GM19238 (cell line): Measurements from ENCODE around the gene SEZ6.
A peak's percentile ranks its signal among the peaks of the same experiment; 100 is the strongest.

Experiments used
- DNase-seq: peaks from one replicate; pipeline ENCODE4 v3.0.0; 2011; ENCODE audit warnings: low spot score; ENCODE audit not compliant: insufficient read length

The SEZ6 gene

GRCh38 chr17:28956861-28957260, 49.0 kb downstream of the SEZ6 start:
- no peak for DNase-seq

- no peak for DNase-seq
Observed at GRCh38 chr17:28956112-28956511, 49.7 kb downstream of the SEZ6 start.

DNA sequence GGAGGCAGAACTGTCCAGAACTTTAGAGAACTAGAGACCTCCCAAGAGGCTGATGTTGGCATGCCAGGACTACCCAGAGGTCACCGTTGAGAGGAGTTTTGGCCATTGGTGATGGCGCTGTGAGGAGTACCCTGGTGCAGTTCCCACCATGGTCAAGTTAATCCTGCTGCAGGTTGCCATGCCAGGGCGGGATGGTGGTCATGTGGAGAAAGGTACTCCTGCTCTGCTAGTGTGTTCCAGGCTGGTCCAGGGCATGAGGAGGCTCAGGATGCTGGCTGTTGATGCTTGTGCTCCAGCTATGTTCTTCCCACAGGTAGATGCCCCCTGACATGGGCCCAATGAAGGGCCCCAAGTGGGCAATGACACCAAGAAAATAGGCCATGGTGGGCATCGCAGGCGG, 50.4 kb downstream of the SEZ6 start:
- DNase-seq = no peak

DNA sequence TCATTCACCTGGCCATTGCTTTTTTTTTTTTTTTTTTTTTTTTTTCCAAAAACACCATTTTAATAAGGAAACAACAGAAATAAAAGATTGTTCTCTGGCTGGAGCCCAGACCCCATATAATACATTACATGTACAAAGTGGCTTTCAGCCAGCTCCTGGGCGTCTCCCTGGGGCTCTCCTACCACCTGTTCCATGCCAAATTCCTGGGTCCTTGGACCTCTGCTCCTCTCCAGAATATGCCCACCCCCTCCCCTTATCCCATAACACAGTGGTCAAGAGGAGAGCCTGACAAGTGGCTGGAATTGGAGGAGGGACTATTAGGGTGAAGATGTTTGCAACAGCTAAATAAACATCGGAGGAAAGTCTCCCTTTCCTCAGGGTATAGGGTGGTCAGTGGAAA, 50.9 kb downstream of the SEZ6 start:
- no peak for DNase-seq

DNA sequence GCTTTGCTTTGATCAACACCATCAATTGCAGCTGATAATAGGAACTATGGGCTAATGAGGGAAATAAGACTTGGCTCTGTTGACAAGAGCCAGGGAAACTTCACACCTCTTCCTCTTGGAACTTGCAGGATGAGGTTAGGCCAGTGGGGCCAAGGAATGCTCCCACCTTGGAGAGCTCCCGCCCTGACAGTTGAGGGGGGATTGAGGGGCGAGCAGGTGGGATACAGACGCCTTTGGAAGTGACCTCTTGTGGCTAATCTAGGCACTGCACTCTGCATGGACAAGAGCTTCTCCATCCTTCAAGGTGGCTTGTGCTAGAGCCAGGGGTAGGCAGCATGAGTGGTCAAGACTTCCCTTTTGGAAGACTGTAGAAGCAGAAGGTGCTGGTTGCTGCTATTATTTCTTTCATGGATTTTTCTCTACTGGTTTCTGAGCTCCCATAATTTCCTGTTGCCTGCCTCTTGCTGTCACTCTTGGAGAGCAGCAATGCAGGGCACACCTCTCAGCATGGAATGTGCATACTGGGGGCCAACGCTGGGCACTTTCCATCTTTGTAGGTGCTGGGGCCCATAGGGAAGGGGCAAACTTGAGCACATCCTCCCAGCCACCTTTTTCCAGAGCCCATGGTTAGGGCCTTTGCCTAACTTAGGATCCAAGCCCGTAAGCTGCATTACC, 52.3 kb downstream of the SEZ6 start:
- peak; percentile 48 for DNase-seq

- DNase-seq = peak; percentile 92
Observed at GRCh38 chr17:28951991-28952975, 53.5 kb downstream of the SEZ6 start.

DNA sequence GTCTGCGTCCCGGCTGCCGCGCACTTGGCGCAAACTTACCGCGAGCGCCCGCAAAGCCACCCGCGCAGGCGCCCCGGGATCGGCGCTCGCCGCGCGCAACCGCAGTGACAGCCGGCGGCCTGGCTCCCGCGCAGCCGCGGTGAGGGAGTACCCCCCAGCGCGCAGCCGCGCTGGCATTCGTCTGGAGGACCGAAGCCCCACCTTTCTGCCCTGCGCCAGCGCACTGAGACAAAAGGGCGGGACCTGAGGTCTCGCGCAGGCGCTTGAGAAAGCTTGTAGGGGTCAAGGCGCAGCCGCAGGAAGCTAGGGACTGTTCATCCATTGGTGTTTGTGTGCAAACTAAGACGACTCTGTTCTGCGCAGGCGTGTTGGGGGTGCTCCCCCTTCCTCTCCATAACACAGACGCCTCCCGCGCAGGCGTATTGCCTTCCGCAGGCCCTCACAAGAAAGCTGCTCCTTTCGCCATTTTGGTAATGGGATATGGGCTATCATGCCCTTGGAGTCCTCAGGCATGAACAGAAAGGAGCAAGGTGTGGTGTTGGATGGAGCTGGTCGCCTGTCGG, 54.3 kb downstream of the SEZ6 start, which contains the start of gene PHF12:
TSS of gene PHF12 (minus strand) at position 91 of the 563 bp plus-strand sequence. CDS start 558 bp downstream, outside the sequence.
- peak; percentile 90 for DNase-seq

DNA sequence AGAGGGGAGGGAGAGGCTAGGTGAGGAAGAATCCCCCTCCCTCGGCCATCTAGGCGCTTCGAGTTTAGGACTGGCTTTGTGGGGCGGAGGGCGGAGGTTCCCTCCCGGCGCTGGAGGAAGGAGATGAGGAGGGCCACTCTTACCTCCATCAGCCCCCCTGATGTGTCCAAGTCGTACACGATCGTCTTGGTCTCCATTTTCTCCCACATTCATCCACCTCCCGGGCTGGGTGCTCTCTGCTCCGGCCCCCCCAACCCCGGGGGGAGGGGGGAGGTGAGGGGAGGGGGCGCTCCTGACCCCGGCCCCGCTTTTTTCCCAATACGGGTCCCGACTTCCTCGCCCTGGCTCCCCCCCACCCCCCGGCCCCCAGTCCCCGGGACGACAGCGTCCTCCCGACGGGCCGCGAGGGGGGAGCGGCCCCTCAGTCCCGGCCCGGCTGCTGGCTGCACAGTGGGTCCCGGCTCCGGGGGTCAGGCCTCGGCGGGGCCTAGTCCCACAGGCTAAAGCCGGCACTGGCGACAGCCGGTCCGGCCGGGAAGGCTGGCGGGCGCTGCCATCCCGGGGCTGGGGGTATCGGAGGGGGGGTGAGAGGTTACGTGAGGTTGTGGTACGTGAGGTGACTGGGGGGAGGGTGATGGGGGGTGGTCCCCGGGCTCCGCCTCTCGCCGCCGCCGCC, 54.9 kb downstream of the SEZ6 start:
- DNase-seq = no peak

DNA sequence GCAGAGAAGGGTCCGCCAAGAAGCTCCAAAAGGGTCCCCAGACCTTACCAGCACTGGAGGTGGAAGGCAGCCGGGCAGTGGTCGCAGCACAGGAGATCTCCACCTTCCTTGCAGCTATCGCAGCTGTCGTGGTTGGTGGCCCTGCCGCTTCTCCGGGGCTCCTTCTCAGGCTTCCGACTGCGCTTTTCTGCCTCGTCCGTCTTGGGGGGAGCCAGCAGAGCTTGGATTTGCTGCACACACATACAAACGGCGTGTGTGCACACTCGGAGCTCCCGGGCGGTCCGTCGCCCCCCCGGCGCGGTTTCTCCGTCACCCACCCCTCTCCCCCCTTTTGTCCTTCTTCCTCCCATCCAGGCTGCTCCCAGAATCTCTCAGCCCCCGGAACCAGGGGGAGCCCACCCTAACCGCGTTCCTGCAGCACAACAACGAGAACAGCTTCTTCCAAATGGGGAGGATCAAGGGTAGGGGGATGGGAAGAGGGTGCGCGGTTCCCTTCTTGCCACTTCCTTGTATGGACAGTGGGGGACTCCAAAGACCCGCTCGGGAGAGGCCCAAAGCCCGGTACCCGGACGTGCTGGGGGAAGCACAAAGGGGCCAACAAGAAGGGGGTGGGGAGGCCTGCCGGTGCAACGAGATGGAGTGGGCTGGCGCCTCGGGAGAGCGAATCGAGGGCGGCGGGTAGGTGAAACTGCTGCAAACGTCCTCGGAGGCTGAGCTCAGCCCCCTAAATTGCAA, 55.6 kb downstream of the SEZ6 start:
- DNase-seq = no peak

GRCh38 chr17:28949185-28950016, 56.4 kb downstream of the SEZ6 start:
- DNase-seq = no peak

- DNase-seq = no peak
Observed at GRCh38 chr17:28948873-28949184, 57.0 kb downstream of the SEZ6 start.

GRCh38 chr17:28948342-28948741, 57.5 kb downstream of the SEZ6 start:
- no peak for DNase-seq

DNA sequence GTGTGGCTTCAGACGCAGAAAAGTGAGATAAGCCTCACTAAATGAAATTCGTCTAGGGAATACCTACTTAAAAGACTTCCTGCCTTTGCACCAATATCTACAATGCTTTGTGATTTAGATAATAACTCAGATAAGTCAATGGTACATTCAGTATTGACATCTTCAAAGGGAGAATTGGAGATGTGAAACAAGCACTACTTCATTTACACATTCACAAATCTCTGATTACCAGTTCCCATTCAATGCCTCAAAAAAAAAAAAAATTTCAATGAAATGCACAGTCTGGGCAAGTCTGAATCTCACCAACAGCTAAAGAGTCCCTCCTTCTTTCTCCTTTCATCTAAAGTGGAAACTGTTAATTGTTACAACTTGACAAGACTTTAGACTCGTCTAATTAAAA, 58.2 kb downstream of the SEZ6 start:
- no peak for DNase-seq

GRCh38 chr17:28946239-28946638, 59.6 kb downstream of the SEZ6 start:
- DNase-seq = no peak

DNA sequence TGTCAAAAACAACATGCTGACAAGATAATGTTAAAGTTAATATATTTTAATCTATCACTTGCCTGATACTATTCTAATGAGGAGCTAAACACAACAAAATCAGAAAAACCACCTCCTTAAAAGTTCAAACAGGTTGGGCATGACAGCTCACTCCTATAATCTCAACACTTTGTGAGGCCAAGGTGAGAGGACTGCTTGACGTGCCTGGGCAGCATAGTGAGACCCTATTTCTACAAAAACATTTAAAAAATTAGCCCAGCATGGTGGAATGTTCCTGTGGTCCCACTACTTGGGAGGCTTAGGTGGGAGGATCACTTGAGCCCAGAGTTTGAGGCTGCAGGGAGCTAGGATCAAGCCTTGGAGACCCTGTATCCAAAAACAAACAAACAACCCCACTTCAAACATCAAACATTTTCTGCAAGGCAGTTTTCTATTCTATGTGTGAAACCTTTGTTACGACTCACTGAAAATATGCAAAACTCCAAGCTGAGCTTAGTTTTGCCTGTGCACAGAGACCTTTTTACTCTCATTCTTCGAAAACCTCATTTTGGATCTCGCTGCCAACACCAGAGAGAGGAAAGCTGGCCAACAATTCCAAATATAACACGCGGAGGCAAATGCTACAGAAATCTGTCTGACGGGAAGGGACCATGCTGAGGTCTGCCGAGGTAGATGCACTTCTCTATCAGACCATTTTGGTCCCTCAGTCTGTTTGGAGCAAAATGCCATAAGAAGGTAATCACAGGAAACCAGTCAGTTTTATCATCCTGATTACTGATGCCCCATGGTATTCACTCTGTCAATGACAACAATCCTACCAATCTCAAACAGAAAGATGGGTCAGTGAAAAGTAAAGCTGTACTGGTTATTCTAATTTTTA, 60.7 kb downstream of the SEZ6 start:
- no peak for DNase-seq

- no peak for DNase-seq
Observed at GRCh38 chr17:28944343-28944742, 61.5 kb downstream of the SEZ6 start.

GRCh38 chr17:28942925-28943324, 62.9 kb downstream of the SEZ6 start:
- no peak for DNase-seq

GRCh38 chr17:28941251-28941650, 64.6 kb downstream of the SEZ6 start:
- no peak for DNase-seq

DNA sequence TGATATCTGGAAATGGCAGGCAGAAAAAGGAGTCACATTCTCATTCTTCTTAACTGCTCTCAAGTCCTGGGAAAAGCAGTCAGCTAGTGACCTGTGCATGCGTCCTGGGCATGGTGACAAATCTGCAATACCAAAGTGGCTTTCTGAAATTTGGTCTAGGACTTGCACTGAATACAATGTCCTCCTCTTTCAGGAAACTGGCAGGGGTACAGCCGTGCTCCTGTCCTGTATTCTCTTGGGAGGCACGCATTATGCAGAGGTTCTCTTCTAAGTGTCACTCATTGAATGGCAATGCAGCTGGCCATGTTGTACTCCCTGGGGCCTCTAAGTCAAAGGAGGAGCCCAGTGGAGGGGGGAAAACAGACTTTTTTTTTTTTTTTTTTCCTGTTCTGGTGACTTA, 65.2 kb downstream of the SEZ6 start:
- DNase-seq = no peak
